HG03045 (cell line): ENCODE measurements around the gene ATE1.
"Not testable (repeated sequence)": the region's sequence is repeated elsewhere in the genome, so short reads cannot be mapped to it uniquely, and the experiment has no call there.

Experiments used
- ATAC-seq: cut with Tn5 transposase; IDR thresholded peaks from one replicate; pipeline ENCODE4 v1.9.1; 2021; ENCODE audit warnings: mild to moderate bottlenecking, moderate library complexity; ENCODE audit not compliant: unreplicated experiment

The ATE1 gene

GRCh38 chr10:121927841-121928527 is at the start of gene ATE1:
TSS of gene ATE1 (minus strand) at chr10:121928031. CDS start at chr10:121927949, 82 bp downstream.
- ATAC-seq: peak; percentile 81

DNA sequence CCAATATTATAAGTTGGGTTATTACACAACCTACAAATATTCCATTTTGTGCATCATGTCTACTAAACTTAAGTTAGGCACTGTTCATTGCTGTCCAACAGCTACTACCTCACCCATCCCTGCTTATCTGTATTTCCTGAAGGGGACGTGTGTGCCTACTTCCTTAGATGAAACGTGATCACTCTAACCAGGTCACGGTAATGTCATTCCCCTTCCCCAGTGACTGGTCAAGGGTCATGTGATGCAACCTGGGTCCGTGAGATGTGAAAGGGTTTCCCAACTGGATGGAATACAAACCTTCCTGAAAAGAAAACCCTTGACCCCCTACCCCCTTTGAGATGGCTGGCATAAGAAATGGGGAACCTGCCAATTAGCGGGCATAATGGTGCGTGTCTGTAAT is 48.8 kb upstream of the ATE1 start:
- no peak for ATAC-seq

GRCh38 chr10:121975295-121976086 is 47.7 kb upstream of the ATE1 start:
- ATAC-seq: peak; percentile 3

- peak; percentile 83 for ATAC-seq
Measured at GRCh38 chr10:121974535-121975294, 46.9 kb upstream of the ATE1 start, which contains the start of gene NSMCE4A. TSS of gene NSMCE4A (minus strand) at chr10:121975217. CDS start at chr10:121975165, 52 bp downstream.

- peak; percentile 18 for ATAC-seq
Measured at GRCh38 chr10:121974019-121974534, 46.2 kb upstream of the ATE1 start.

DNA sequence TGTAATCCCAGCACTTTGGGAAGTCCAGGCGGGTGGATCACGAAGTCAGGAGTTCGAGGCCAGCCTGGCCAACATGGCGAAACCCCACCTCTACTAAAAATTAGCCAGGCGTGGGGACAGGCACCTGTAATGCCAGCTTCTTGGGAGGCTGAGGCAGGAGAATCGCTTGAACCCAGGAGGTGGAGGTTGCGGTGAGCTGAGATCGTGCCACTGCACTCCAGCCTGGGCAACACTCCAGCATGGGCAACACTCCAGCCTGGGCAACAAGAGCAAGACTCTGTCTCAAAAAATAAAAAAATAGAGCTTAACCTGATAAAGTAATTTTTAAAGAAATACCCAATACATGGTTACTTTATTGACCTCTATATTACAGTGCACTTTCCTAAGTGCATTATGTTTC is 41.3 kb upstream of the ATE1 start:
- ATAC-seq: not testable (repeated sequence)

DNA sequence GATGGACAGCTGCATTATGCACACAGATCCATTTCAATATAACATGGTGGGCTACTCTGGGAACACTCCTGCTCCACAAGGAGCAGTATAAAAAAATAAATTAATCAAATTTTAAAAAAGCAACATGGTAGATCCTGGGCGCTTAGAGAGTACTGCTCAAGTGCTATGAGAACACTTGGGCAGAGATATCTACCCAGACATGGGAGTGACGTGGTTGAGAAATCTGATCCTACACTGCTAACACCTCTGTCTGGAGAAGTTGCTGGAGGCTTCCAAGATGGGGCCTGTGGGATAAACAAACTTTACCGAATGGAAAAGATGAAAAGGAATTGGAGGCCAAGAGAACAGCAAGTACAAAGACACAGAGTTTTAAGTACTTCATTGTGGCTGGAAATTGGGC is 38.2 kb upstream of the ATE1 start:
- ATAC-seq: no peak

DNA sequence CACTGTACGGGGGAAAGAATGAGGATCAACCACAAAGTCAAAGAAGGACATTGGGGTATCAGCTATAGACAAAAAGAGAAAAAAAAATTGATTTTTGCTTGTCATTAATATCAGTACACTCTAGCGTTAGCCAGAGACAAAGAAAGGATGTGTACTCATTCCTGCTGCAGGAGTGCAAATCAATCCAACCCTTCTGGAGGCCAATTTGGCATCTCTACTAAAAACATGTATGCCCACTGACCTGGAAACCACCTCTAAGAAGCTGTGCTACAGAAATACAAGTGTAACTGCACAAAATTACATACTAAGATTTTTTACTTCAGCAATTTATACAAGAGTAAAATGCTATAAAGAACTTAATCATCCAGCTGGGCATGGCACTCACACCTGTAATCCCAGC is 33.6 kb upstream of the ATE1 start:
- no peak for ATAC-seq

GRCh38 chr10:121959671-121960070 is 31.8 kb upstream of the ATE1 start:
- no peak for ATAC-seq

- no peak for ATAC-seq
Measured at GRCh38 chr10:121956111-121957061, 28.6 kb upstream of the ATE1 start.

- no peak for ATAC-seq
Measured at GRCh38 chr10:121952226-121952625, 24.4 kb upstream of the ATE1 start.

- ATAC-seq: no peak
Measured at GRCh38 chr10:121949451-121949850, 21.6 kb upstream of the ATE1 start.

- no peak for ATAC-seq
Measured at GRCh38 chr10:121949049-121949448, 21.2 kb upstream of the ATE1 start.

DNA sequence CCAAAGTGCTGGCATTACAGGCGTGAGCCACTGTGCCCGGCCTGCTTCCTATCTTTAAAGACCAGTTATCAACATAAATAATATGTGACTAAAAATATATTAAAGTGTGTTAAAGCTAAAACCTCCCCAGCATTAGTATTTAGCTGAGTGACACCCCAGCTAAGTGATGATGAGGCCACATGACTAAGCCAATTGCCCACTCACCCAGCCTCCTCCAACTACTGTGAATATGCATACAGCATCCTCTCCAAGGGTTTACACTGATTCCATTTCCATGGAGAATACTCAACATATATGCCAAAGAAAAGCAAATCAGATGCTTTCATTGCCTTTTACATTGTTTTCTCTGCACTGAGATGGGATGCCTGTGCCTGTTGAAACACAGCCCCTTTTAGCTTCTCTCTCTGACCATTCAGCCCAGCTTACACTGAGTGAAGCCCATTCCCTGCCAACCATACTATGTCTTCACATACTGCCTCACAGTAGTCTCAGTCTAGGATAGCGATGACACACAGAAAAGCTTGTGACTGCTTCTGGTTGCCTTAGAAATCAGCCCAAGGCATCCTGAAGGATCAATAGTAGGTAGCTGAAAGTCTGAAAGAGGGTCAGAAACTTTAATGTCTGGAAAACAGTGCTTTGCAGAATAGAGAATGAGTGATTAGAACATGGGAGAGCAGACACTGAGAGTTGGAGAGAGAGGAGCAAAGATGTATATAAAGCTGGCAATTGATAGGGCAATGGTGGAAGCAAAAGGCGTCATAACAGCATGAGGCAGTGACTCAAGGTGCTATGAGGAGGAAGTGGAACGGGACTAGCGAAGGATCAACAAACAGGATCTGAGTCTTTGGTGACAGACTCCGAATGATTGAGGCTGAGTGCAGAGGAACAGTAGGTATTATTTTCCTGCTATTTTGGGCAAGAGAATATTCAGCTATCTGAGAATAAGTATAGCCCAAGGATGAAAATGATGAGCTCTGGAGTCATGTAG is 19.8 kb upstream of the ATE1 start:
- no peak for ATAC-seq

- ATAC-seq: no peak
Measured at GRCh38 chr10:121942749-121943416, 15.1 kb upstream of the ATE1 start.

GRCh38 chr10:121941532-121941931 is 13.7 kb upstream of the ATE1 start:
- ATAC-seq: no peak

GRCh38 chr10:121936295-121936694 is 8.5 kb upstream of the ATE1 start:
- ATAC-seq: no peak

DNA sequence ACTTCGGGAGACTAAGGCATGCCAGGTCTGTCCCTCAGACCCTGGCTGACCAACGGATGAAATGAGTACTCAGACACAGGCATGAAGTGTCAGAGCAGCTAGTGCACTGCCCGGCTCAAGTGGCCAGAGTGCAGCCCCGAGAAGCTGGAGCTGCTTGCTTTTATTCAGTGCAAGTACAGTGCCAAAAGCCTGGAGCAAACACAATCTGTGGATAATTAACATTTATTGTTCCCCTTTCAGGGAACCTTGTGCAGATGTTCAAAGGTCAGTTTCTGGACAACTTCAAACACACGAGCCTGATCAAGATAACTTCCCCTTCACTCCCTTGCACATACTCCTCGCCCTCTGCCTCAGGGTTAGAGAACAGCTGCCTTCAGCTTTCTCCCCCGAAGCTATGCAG is 7.9 kb upstream of the ATE1 start:
- ATAC-seq: no peak
